NCI-H2081 (cell line): ENCODE results near the gene UMAD1.

ENCODE experiments used
- DNase-seq, 2 experiments: peaks; one replicate each; lab custom pipeline; 2025; lab: John Stamatoyannopoulos, UW

The UMAD1 gene

DNA sequence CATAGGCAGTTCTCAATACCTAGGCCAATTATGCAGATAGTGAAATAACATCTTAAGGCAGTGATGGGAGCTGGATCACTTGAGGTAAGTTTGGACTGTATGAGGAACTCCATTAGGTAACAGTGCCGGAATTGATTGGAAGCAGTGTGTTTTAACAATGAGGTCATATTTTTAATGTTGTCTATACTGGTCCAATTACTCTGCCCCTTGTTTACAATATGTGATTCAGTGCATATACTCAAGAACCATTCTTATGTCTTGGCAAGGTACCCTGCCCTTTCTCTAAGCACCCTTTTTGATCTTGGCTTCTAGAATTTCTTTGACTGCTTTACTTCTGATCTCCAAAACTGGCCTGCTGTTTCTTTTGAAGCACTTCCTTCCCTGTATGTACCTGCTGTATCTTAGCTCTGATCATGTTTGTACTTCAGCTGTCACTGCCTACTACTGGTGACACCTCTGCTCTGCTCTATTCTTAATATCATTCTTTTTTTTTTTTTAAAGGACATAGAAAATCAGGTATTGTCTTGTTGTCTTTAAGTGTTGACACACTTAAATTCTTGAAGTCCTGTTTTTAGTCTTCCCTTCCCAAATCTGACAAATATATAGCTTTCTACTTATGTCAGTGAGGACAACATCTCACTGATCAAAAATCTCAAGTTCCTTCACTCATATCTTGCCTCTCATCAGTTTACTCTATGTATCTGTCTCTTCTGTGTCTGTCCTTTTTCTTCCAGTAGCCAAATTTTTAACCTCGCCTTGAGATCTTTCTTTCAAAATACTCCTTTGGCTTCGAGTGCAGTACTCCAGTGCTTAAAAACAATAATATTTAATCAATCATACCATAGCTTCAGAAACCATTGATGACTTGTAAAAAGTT lies 124.2 kb downstream of the UMAD1 start:
- DNase-seq = no peak

DNA sequence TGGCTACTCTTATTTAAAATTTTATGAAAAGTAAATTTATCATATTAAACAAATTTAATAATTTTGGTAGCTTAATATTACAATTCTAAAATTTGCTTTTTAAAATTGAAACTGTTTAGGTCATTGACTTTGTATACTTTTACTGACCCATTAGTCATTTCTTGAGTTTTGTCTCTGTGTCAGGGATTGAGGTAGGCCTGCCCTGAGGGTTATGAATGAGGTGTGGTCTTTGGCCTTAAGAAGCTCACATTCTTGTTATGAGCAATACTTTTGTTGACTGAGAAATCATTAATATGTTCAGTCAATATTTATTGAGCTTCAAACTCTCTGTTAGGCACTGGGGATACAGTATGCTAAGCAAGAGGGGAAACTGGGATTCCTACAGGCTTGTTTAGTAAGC lies 124.9 kb downstream of the UMAD1 start:
- DNase-seq = no peak

DNA sequence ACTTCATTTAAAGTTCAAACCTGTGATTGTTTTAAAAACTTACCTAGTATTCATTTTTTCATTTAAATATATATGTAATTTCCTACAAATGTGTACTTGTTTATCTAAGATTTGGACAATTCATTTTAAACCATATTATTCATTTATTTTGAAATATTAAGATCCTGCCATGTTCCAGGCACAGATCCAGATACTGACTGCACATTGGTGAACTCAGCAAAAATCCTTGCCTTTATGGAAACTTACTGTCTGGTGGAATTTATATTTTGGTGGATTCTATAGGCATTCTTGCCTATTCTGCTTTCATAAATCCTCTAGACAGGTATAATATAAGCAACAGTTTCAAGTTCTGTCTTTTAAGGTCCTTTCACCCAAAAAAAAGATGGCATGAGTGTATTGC lies 126.1 kb downstream of the UMAD1 start:
- DNase-seq = no peak

DNA sequence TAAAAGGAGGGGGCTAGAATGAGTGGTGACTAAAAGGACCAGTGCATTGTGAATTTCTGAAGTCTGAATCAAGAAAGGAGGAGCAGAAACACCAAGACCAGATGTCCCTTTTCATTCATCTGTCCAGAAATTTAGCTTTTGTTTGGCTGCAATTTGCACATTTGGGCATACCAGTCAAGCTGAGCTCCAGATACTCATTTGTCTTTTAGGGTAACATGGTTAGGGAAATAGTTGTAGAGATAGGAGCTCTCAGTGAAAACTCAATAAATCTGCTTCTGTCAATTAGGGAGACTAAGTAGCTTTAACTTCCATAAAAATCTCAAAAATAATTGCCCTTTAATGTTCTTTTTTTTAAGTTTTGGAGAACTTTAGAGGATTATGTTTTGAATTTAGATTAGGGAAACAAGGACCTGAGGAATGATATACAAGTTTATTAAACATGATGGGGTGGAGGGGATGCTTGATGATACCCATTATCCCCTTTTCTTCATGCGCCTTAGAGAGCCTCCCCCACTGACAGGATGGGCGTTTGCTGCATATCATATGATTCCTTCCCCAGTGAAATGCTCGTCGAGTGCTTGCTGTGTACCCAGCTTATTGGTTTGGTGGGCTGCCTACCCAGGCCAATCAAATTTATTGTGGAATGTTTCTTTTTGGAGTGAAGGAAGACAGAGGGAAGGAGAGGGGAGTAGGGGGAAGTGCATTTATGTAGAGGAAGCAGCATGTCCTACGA lies 128.6 kb downstream of the UMAD1 start:
- no peak for DNase-seq

DNA sequence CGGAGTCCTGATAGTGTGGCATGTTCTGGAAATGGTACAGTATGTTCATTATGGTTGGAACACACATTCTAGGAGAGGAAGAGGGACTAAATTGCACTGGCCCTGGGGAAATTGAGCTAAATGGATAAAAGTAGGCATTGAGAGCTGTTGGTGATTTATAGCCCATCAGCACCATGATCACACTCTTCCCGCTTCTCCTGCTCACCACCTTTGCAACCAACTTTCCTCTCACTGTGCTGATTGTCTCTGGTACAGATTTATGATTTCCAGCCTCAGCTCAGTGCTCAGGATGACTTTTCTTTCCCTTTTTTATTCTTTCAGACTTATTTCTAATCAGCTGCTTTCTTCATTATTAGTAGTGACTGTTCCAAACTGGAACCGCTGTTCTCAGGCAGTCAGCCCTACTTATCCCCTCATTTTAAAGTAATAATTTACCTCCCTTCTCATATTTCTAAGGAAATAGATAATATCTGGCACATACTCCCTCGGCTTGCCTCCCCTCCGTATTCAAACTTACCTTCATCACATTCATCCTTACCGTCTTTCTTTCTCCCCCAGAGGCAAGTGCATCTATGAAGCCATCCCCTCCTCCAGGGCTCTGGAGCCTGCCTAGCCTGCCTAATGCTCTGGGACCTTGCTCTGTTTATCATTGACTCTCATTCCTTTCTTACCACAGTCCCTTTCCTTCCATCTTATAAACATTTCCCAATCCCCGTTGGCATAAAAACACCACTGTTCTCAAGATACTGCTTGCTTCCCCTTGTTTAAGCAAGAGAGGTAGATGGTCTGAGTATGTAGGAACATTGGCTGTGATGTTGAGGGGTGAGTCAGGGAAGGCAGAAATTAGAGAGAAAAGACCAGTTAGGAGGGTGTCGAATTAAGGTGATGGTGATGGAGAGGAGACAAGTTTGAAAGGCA lies 129.4 kb downstream of the UMAD1 start:
- DNase-seq = no peak

DNA sequence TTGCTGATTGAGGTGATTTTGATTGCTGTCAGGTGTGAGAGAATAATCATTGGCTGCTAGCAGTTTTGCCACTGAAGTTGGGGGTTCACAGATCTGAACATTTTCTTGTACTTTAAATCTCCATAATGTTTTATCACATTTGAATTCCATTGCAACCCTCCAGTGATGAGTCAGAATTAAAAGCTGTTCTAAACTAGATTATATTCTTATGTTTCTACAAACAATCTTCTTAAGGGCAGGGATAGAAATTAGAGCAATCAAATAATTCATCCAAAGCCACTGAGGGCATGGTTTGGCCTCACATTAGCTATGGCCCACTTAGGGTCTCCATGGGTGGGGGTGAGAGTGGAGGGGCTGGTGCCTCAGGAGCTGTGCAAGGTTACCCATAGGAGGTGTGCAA lies 130.9 kb downstream of the UMAD1 start:
- no peak for DNase-seq

DNA sequence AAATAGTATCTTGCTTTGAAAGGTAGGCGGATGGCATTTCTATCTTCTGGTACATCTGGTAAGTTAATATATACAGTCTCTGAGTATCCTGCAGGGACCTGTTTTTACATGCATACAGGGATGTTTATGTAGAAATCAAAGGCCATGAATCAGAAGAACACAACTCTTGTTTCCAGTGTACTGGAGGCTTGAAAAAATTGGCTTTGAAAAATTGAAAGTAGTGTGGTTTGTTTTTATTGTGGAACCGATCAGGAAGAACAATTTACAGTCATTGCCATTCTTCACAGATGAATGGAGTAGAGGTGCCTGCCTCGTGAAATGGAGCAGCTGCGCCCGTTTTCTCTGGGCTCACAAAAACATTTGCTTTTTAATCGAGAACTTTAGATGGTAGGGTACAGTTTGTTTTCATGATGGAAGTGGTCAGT lies 131.9 kb downstream of the UMAD1 start:
- peak in 1 of 2 experiments; percentile 49 for DNase-seq

DNA sequence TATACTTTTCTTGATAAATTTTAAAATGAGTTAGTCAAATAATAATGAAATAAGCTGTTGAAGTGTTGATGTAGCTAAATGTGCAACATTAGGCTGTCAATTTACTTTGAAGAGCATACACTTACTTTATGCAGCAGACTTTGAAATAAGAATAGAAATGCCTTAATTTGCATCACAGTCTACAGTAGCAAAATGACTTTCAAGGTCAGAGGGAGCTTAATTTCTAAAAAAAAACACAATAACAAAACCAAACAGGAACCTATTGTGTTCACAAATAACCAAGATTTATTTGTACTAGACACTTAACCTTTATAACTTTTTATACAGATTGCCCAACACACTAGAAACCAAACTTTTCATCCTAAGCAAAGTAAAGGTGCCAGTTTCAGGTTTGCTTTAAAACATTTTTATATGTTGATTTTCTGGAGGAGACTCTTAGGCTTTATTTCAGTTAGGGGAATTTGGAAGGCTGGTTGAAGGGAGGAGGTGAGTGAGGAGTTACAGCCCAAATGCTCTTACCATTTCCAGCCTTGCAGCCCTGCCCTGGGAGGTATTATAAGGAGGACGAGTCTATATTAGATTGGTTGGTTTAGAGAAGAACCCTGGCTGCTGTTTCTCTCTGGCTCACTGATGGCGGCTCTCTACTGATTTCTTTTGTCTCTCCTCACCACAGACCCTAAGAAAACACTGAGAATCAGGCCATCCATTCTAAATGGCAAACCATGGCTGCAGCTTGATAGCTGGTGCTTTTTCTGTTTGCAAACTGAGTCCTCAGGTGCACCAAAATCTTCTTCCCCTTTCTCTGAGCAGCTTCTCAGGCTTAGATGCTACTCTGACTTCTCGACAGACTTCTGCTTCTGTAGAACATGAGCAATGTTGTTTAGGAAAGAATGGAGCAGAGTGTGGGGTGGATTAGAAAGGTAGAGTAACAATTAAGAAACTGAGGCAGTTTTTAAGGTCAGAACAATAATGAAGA lies 133.1 kb downstream of the UMAD1 start:
- DNase-seq = no peak

DNA sequence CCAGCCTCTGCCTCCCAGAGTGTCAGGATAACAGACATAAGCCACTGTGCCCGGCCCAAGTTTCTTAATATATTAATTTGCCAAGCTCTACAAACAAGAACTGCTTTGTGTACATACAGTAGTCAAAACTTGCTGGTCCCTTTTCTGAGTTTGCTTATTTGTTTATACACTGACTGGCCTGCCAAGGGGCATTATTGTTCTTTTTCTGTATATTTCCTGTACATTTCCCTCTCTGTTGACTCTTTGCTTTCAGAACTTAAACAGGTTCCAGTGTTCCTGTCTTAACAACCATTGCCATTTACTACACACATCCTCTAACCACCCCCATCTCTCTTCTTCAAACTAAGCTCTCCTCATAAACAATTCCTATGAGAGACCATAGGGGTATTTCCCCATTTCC lies 139.3 kb downstream of the UMAD1 start:
- no peak for DNase-seq

DNA sequence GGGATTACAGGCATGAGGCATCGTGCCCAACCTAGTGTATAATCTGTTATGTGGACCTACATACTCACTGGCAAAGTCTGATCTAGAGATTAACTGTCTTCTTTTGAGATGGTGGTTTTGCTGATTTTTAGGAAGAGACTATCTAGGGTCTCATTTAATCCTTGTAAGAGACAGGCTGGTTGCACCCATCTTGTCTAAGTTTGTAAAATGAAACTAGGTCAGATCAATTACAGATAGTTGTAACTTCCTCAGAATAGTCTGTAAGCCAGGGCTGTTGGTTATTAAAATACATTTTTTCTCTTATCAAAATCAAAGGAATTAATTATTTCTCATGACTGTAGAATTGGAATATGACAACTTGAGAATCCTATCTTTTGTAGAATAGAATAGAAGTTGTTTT lies 142.4 kb downstream of the UMAD1 start:
- DNase-seq = no peak

DNA sequence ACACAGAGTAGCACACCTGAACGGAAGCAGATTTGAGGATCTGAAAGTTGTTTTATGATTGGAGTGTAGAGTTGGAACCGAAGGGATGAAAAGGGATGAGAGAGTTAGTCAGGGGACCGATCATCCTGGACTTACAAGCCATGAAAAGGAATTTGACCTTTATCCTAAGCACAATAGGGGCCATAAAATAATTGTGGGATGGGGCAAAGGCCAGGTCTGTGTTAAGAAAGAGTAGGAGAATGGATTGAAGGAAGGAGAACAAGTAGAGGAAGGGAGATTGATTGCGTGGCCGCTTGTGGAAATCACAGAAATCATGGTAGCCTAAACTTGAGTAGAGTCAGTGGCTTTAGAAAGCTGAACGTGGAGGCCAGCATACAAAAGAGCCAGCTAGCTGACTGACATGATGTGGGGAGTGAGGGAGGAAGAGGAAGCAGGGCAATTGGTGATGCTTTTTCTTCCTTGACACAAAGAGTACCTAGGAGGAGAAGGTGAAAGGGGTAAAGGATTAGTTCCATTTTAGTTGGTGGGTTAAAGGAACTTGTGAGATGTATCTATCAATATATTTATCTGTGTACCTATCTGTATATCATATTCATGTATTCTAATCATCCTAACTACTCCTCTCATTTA lies 144.9 kb downstream of the UMAD1 start:
- DNase-seq = no peak

DNA sequence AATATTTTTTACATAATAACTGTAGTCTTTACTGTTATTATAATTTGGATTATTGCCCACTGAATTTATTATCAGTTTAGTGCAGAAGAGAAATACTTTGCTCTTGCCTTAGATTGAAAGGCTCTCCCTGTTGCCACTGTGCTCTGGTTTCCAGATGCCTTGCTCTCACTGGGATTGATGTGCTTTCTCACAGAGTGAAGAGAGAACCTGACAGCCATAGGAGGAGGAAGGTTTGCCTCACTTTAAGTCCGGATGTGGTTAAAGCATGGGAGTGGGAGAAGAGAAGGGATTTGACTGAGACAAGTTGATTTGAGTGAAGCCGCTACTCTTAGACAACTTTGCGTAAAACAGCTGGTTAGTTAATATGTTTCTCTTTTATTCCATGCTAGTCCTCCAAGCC lies 146.0 kb downstream of the UMAD1 start:
- DNase-seq = no peak

DNA sequence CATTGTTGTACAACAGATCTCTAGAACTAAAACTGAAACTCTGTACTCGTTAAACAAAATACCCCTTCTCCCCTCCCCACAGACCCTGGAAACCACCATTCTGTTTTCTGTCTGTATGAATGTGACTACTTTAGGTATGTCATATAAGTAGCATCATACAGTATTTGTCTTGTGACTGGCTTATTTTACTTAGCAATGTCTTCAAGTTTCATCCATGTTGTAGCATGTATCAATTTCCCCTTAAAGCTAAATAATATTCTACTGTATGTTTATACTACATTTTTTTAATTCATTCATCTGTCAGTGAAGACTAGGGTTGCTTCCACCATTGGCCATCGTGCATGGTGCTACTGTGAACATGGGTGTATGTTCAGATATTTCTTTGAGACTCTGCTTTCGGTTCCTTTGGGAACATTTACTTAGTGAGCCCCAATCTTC lies 149.0 kb downstream of the UMAD1 start:
- no peak for DNase-seq

DNA sequence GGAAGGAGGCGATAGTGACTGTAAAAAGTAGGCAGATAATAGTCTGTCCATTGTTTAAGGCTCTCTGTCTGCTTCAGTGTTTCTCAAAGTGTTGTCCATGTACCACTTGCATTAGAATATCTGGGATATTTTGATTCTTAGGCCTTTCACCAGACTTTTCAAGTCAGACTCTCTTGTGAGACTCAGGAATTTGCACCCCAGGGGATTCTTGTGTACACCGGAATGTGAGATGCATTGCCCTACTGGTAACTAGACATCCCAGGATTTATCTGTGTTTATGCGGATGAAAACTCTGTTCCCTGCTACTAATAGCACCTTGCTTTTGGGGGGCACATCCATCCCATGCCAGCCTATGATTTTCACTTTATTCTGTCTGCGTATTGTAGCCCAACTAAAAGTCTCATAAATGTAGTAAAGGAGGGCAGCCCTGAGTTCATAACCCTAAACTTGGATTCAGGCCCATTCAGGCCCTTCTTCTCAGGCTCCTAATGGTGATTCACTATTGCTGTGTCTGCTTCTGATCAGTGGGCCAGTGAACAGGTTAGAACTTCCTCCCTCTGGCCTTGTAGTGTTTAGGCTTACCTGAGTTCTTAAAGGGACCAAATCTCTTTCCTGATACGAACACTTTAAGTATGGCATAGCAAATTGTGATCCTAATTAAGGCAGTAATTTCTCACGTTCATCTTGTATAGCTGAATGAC lies 149.6 kb downstream of the UMAD1 start:
- DNase-seq = no peak

DNA sequence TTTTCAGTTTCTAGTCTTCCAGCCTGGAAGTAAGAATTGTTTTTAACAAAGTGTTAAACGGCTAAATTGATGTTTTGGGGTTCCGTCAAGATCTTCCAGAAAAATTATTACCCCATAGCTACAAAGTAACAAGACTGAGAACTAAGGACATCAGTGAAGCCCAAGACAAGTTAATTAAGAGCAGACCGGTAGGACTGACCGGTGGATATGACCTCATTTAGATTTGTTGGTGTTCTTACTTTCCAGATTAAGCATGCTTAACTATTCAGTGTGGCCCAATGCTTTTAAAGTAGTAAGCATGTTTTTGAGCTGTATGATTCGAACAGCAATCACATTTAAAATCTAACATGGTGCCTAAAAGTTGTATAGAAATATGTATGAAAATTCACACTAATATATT lies 151.0 kb downstream of the UMAD1 start:
- DNase-seq = no peak

DNA sequence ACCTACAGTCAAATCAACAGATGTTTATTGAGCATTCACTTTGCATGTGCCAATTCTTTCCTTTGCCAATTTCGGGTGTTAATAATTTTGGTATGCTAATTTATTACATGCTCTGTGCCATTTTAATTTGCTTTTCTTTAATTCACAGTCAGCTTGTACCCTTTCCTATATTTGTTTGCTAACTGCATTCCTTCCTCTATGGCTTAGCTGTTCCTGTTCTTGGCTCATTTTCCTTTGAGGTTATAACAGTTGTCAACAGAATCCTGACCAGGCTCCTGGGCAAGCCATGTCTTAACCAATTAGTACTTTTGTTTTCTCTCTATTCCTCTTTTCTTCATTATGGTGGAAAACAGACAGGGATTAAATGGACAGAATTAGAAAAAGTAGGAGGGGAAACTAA lies 151.5 kb downstream of the UMAD1 start:
- no peak for DNase-seq

DNA sequence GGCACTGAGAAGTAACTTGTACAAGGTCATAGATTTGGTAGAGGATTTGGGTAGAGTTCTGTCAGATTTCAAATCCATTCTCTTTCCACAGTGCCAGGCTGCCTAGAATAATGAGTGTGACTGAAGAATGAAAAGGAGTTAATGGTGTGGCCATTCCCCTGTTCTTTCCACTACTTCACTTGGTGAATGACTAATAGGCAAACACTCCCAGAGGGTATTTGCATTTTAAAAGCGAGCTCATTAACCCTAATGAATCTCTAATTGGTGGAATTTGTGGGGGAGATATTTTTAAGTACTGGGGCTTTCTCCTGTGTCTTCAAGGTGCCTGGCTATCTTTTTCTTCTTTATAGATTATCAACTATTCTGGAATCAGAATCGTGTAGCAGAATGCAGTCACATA lies 152.7 kb downstream of the UMAD1 start:
- no peak for DNase-seq

DNA sequence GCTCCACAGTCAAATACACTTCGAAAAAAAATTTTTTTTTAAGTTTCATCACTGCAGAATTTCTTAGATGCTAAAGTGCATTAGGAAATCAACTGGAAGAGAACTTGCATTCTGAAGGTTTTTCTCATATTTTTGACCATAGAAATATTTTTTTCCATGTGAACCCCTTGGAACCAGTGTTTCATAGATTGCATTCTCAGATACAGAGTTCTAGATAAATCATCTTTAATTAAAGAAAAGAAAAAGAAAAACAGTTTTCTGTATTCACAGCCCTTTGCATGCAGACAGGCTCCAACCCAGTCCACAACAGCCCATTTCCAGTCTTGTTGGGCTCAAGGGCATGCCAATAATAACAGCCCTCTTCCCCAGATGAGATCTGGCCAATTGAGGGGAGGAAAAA lies 153.4 kb downstream of the UMAD1 start:
- no peak for DNase-seq

DNA sequence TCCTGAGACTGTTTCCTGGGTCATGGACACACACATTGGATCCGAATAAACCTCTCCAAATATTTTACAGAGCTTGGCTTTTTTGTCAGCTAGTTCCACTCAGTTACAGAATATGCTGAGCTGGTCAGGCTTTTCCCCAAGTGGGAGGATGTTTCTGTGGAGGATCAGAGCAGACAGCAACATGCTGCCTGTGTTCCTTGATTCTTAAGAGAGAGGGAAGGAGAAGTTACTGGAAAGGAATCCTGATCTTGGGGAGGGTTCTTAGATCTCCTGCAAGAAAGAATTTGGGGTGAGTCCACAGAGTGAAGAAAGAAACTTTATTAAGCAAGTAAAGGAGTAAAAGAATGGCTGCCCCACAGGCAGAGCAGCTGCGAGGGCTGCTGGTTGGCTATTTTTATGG lies 154.7 kb downstream of the UMAD1 start:
- no peak for DNase-seq

DNA sequence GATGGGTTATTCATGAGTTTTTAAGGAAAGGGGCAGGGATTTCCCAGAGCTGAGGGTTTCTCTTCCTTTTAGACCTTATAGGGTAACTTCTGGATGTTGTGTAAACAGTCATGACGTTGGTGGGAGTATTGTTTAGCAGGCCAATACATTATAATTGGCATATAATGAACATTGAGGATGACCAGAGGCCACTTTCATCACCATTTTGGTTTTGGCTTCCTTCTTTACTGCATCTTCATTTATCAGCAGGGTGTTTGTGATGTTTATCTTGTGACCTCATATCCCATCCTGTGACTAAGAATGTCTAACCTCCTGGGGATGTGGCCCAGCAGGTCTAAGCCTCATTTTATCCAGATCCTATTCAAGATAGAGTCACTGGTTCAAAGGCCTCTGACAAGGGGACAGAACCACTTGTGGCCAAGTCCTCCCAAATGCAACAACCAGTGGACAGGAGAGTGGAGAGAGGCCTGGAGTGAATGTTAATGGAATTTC lies 155.1 kb downstream of the UMAD1 start:
- no peak for DNase-seq
